HT1080 (cell line): ENCODE results near the gene PIP5K1C. TPM values are rescaled to one million over a fixed set of nuclear protein-coding genes. Genes with fewer than 3 reads are reported as not detected.
"Not testable (repeated sequence)": the region's sequence is repeated elsewhere in the genome, so short reads cannot be mapped to it uniquely, and the experiment has no call there.

Source experiments
- DNase-seq: peaks from one replicate; pipeline ENCODE4 v3.0.0-alpha.2; 2015; ENCODE audit warnings: low read depth
- total RNA-seq: library from RNA; depleted of rRNA; stranded (reverse); fragments of >200 nt; shearing (Covaris generic); gene quantifications from 2 replicates; pipeline ENCODE4 v1.2.3, GENCODE V29; 2014

Gene PIP5K1C
- total RNA-seq, 1 experiment from 2014 or later, result 15.5 TPM

DNA sequence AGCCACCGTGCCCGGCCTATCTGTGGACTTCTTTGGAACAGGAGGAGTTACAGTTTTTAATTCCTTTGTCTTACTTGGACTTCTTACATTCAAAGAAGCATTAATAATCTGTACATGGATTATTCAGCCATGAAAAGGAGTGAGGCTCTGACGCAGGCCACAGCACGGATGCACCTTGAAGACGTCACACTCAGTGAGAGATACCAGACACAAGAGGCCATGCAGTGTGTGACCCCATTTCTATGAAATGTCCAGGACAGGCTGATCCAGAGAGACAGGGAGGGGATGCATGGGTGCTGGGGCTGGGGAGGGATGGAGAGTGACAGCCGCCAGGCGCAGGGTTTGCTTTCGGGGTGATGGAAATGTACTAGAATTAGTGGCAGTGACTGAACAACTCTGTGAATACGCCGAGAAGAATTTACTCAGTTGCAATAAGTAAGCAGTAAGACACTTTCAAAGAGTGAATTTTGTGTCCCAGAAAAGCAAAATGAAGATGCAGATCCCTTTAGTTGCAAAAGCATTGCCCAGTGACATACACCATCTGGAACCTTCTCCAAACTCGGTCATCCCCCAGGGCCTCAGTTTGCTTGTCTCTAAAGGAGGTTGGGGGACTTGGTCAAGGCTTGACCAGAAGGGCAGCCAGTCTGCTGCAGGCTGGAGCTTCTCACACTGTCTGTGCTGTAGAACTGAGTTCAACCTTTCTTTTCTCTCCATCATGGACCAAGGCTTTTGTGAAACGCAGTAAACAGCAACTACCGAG, 25.3 kb downstream of the PIP5K1C start:
- no peak for DNase-seq

DNA sequence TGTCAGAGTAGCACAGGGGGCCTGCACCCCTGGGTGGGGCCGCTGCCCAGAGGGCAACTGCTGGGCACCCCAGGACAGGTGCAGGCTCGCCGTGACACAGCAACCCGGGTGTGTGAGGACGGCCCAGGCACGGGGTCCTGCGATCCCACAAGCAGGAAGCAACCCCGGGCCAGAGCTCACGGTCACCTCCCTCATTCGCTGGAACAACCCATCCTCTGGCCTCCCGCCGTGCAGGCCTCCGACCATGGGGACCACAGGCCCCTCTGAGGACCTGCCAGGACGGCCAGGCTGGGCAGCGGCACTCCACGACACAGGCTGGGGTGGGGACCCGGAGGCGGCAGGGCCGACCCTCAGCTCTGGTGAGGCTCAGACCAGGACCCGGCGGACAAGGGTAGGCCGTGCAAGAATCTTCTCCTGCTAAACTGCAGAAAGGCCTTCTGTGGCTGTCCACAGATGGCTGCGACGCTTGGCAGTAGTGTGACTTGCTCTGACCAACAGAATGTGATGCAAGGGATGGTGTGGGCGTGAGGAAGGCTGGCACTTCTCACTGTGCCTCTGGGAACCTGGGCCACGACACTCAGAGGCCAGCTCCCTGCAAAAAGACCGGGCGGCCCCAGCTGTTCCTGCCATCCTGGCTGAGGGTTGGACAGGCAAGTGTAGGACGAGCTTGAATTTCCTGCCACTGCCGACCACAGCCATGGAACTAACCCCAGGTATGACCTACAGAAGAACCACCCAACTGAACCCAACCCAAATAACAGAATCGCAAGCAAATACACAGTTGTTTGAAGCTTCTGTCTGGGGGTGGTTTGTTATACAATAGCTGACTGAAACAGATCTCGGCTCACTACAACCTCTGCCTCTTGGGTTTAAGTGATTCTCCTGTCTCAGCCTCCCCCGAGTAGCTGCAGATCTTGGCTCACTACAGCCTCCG, 26.5 kb downstream of the PIP5K1C start:
- DNase-seq, result no peak

DNA sequence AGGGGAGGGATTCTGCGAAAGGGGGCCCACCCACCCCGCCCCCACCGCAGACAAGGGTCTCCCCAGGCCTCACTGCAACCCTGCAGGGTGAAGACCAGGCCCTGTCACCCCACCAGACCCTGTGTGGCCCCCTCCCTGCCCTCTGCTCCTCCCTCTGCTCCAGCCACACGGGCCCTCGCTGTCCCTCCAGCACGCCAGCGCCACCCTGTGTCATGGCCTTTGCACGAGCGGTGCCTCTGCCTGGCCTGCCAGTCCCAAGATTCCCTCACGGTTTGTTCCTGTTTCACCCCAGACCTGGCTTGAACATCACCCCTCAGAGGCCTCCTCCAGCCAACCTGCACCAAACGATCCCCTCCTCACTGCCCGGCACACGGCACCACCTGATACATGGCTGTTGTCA, 27.3 kb downstream of the PIP5K1C start:
- DNase-seq, result no peak

DNA sequence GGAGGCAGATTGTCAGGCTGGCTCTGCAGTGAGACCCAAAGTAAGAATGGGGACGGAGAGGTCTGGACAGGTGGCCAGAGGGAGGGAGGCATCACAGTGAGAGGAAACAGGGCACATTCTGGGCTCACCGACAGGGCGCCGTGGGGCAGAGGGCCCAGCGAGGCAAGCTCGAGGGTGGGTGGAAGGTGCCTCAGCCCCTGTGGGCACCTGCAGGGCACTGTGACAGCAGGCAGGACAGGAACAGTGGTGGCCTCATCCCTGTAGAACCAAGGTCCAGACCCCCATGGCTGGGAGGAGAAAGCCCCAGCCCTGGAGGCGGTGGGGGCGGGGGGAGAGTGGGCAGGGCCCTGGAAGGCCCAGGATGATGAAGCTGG, 27.7 kb downstream of the PIP5K1C start:
- no peak for DNase-seq

DNA sequence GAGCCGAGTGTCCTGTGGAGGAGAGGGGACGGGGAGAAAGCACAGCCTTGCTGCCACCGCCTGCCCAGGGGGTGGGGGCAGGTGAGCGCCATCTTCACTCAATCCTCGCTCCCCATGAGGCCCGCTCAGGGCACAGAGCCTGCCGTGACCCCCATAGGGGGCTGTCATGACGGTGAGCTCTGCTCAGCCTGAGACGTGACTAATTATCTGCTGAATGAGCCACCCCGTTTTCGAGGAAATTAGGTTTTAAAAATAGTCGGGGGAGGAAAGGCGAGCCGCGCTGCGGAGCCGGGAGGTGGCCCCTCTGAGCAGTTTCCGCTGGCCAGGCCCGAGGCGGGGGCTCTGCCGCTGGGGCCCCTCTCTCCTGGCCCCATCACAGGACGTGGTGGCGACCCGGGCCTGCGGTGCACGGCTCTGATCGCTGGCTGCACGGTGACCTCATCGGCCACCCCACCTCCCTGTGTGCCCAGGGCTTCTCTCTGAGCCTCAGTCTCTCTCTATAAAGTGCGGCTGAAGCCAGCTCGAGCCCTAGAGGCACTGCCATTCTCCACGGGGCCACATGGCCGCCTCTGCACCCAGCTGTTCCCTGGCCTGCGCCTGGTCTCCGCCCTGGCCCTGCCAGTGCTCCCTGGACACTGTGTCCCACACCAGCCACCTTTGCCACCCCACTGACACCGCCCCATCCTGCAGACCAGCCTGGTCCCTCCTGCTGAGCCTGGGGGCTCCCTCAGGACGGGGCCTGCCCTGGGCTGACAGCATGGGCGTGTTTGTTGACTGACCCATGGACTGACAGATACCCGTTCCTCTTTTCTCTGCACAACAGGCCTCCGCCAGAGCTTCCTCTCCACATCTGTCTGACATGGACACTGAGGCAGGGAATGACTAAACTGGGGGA, 28.3 kb downstream of the PIP5K1C start:
- no peak for DNase-seq

DNA sequence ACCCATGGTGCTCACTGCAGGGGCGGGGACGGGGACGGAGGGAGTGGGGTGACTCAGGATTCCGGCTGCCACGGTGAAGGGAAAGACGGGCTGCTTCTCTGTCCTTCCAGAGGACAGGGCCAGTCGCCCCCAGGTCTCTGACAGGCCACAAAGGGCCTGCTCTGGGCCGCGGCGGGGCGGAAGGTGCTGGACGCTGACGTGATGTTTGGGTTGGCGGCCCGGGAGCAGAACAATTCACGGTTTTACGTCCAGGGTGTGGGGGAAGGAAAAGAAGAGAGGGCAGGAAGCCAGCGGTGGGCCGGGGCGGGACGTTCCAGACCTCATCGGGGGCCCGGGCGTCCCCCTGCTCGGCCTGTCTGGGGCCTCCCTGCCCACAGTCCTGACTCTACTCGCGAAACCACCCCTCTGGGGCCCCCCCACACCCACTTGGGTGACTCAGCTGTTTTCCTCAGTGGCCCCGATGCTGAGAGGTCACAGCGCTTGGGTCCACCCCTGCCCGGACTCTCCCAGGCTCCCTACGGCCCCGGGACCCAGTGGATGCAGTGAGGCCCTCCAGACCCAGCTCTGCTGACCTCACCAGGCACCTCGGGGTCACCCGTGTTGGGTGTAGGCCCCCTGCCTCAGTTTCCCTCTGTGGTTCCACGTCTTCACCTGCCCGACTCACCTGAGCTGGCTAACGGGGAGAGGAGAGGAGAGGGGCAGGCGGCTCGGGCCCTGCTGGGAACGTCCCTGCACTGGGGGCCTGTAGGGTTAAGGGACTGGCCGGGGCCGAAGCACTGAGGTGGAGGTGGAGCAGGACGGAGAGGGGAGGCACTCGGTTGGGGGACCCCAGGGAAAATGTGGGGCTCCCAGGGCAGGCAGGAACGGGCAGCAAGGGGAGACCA, 29.2 kb downstream of the PIP5K1C start:
- DNase-seq, result no peak

DNA sequence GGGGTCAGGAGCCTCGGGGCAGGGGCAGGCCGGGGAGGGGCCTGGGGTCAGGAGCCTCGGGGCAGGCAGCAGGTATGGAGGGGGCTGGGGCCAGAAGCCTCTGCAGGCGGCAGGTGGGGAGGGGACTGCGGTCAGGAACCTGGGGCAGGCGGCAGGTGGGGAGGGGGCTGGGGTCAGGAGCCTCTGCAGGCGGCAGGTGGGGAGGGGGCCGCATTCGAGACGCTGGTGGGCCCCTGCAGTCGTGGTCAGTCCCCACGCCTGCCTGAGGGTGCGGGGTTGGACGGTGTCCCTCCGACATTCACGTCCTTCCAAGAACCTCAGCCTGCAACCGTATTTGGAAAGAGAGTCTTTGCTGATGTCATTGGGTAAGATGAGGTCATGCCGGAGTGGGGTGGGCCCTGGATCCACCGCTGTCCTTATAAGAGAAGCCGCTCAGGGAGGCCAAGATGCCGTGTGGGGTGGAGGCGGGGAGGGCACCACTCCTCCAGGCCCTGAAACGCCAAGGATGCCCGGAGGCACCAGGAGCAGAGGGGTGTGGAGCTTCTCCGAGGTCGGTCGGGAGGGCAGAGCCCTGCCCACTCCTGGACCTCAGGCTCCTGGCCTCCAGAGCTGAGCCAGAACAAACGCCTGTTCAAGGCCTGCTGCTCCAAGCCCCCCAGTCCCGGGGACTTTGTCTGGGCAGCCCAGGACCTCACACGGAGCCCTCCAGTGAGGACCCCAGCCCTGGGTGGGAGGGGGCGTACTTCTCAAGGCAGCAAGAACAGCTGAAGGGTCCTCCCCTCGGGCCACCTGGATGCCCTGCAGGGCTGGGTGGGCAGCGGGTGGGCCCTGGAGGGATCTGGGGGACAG, 30.1 kb downstream of the PIP5K1C start:
- DNase-seq, result no peak

DNA sequence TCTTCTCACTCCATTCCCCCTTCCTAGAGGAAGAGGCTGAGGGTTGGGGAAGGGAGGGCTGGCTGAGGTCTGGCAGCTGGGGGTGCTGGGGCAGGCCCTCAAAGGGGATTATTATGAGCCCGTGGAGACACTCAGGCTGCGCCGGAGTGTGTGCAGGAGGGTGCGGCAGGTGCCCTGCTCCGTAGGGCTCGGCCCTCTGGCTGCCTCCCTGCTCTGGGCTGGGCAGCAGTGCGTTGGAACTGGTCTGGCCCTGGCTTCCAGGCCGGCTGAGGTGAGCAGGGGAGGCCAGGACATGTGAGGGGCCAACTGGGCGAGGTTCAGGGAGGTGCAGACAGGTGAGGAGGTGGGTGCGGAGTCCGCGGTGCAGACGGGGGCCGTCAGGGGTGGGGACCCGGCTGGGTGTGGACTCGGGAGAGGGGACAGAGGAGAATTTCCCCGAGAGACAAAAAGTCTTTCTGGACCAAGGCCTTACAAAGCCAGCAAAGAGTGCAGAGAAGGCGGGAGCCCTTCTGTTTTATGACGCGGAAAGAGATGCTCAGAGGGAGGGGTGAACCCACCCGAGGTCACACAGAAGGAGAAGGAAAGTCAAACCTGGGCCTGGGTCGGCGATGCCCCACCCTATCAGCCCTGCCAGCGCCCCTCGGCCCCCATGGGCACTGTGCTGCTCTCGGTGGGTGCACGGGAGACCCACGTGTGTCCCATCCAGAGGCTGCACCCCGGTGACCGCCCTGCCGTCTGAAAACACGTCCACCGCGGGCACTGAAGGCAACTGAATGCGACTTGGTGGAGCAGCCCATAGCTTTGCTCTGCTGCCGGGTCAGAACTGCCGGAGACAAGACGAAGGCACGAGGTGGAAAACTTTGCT, 31.0 kb downstream of the PIP5K1C start:
- no peak for DNase-seq

DNA sequence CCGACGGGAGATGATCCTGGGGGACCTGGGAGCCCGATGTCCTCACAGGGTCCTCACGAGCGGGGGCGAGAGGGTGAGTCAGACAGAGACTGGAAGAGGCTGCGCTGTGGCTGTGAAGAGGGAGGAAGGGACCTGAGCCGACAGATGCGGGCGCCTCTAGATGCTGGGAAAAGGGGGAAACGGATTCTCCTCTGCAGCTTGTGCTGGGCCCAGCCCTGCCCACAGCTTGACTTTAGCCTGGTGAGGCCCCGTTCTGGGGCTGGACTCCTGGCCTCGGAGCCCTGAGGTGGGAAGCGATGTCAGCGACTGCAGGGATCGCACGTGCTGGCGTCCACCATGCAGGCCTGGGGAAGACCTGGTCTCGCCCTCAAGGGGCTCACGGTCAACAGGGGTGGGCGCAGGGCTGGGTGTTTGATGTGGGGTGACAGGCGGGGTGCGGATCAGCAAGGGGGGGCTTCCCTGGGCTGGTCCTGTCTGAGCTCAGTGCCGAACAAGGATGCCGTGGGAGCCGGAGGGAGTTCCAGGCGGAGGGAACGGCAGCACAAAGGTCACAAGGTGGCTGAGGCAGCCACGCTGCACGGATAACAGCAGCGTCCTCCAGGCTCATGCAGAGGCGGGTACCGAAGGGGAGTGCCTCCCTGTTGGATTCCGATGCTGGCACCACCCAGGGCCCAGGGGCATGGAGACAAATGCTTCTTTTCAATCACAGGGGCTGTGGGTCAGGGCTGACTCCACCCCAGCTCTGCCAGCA, 31.8 kb downstream of the PIP5K1C start:
- DNase-seq, result no peak

DNA sequence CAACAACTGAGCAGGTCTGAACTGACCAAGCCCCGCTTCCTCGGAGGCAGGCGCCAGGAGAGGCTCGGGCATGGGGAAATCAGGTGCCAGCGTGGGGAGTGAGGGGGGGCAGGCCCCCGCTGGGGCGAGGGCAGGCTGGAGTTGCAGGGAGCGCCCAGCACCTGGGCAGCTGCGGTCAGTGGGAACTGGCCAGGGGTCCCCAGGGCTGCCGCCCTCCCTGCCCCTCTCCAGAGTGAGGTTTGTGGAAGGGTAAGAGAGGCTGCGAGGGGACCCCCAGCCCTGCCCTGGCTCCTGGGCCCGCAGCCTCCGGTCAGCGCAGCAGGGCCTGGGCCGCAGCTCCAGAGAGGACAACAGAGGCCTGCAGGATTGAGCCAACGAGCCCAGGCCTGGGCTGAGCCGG, 32.5 kb downstream of the PIP5K1C start:
- no peak for DNase-seq

DNA sequence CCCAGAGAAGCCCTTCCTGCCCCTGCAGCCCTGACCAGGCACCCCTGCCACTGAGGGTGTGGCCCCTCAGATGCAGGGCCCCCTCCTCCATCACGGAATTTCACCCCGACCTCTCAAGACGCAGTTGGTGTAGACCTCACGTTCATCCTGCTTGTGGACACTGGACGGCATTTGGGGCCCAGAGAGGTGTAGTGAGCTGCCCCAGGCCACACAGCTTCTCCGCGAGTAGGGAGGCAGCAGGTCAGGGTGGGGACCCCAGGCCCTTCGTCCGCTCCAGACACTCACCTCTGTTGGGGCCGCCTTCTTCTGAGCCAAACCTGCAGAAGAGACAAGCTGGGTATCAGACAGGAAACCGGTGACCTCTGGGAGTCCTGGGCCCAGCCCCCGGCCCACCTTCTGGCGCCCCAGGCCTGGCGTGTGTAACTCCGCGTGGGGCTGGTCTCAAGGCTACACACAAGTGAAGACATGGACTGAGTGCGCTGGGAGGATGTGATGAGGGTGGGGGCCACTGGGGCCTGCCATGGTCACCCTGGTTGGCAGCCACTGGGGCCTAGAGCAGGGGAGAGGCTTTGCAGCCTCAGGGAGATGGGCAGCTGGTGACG, 33.1 kb downstream of the PIP5K1C start:
- no peak for DNase-seq

DNA sequence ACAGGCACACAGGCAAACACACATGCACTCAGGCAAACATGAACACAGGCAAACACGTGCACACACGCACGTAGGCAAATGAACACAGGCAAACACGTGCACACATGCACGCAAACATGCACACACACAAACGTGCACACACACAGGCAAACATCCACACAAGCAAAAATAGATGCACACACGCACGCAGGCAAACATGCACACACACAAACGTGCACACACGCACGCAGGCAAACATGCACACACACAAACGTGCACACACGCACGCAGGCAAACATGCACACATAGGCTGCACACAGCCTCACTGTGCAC, 33.8 kb downstream of the PIP5K1C start:
- not testable (repeated sequence) for DNase-seq

DNA sequence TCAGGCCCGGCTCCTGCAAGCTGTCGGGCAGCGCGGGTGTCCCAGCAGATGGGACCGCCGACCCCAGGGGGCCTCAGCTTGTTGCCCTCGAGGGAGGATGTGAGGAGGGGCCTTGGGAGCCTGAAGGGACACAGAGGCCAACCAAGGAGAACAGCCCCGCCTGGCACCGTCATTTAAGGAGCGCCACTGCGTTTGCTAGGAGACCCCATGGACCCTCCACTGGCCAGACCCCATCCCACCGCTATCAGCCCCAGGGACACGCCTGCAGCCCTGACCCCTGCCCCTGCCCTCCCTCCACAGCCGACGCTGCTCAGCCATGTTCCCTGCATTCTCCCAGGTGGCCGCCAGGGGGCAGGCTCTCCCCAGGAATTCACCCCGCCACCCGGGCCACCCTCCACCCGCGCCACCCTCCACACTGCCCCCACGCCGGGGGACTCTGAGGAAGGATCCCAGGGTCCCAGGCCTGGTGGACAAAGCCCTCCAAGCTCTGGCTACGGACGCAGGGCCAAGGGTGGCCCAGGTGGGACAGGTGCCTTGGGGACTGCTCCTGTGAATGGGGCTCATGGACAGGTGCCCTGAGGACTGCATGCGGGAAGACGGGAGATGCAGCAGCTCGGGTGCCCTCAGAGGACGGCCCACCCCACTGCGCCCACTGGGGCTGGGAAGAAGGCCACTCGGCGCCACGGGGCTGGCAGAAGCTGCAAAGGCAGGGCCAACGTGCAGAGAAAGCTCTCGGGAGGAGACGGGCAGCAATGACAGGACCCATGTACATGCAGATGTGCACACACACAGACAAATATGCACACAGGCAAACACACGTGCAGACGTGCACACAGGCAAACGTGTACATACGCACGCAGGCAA, 34.4 kb downstream of the PIP5K1C start:
- DNase-seq, result no peak

DNA sequence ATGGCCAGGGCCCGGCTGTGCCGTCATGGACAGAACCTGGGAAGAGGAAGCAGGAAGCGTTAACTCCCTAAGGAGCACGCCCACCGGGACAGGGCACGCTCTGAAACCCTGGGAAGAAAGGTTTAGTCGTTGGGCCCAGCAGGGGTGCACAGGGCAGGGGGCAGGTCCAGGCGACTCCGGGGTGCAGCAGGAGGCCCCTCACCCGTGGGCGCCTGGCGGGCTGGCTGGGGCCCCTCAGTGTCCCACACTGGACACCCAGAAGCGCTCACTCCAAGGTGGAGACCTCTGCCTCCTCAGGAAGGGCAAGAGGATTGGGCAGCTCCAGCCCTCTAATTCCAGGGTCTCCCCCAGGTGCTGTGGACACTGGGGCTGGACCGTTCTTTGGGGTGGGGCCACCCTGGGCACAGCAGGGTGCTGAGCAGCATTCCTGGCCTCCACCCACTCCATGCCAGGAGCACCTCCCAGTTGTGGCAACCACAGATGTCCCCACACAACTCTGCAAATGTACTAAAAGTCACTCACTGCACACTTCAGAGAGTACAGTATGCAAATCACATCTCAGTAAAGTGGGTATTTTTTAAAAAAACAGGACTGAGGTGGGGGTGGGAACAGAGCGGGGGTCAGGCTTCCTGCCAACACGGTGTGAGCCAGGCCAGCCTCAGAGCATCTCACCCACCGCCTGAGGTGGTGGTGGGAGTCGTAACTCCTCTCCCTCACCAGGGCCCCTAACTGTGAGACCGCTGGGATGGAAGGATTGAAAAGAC, 35.2 kb downstream of the PIP5K1C start:
- no peak for DNase-seq

DNA sequence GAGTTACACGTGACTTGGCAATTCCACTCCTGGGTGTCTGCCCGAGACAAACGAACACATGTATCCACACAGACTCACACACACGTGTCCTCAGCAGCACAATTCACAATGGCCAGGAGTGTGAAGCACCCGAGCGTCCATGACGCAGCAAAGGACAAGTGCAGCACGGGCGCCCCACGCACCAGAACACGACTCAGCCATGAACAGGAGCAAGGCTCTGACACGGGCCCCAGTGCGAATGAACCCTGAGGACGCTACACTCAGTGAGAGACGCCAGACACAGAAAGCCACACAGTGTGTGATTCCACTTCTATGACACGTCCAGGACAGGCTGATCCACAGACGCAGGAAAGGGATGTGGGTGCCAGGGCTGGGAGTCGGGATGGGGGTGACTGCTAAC, 36.4 kb downstream of the PIP5K1C start:
- no peak for DNase-seq
